Measurements from ENCODE around the gene RBM20.
"Not testable (repeated sequence)": the region's sequence is repeated elsewhere in the genome, so short reads cannot be mapped to it uniquely, and the experiment has no call there.

Gene RBM20
- total RNA-seq, result 0.19 to 1.9 (median 1.4) reads per million in 4 experiments

- DNase-seq, result no peak
These were observed at the start of gene RBM20 for GRCh38 chr10:110643653-110644597. TSS of gene RBM20 (plus strand) at chr10:110644336. CDS start at chr10:110644455, 119 bp downstream.

GRCh38 chr10:110597476-110597875 is 46.7 kb upstream of the RBM20 start:
- DNase-seq, result no peak

GRCh38 chr10:110600487-110601101 is 43.5 kb upstream of the RBM20 start:
- no peak for DNase-seq

- DNase-seq, result no peak
These were observed 42.6 kb upstream of the RBM20 start for GRCh38 chr10:110601581-110601980.

GRCh38 chr10:110608087-110608486 is 36.0 kb upstream of the RBM20 start:
- no peak for DNase-seq

GRCh38 chr10:110609605-110610004 is 34.5 kb upstream of the RBM20 start:
- DNase-seq, result no peak

GRCh38 chr10:110610308-110610774 is 33.8 kb upstream of the RBM20 start:
- DNase-seq, result peak; percentile 9

GRCh38 chr10:110610781-110611180 is 33.4 kb upstream of the RBM20 start:
- not testable (repeated sequence) for DNase-seq

- no peak for DNase-seq
These were observed 32.0 kb upstream of the RBM20 start for GRCh38 chr10:110612087-110612486.

GRCh38 chr10:110612629-110613028 is 31.5 kb upstream of the RBM20 start:
- DNase-seq, result no peak

- DNase-seq, result no peak
These were observed 30.7 kb upstream of the RBM20 start for GRCh38 chr10:110613341-110613995.

- no peak for DNase-seq
These were observed 30.1 kb upstream of the RBM20 start for GRCh38 chr10:110613996-110614495.

GRCh38 chr10:110615057-110615747 is 28.9 kb upstream of the RBM20 start:
- DNase-seq, result no peak

- DNase-seq, result no peak
These were observed 27.6 kb upstream of the RBM20 start for GRCh38 chr10:110616493-110617033.

- DNase-seq, result no peak
These were observed 26.5 kb upstream of the RBM20 start for GRCh38 chr10:110617425-110618229.

GRCh38 chr10:110618230-110618610 is 25.9 kb upstream of the RBM20 start:
- no peak for DNase-seq

- DNase-seq, result no peak
These were observed 24.4 kb upstream of the RBM20 start for GRCh38 chr10:110619514-110620397.

- no peak for DNase-seq
These were observed 23.8 kb upstream of the RBM20 start for GRCh38 chr10:110620398-110620719.

GRCh38 chr10:110623316-110623715 is 20.8 kb upstream of the RBM20 start:
- not testable (repeated sequence) for DNase-seq

- DNase-seq, result no peak
These were observed 18.7 kb upstream of the RBM20 start for GRCh38 chr10:110625356-110625894.
